CD4-positive, alpha-beta T cell treated with Interleukin-2 at 100 ng/mL for 4 hours (primary cell): ENCODE data around the gene SUV39H1.
A peak's percentile ranks its signal among the peaks of the same experiment; 100 is the strongest.

Experiments used
- DNase-seq: peaks from one replicate; pipeline ENCODE4 v3.0.0-alpha.2; 2020; ENCODE audit warnings: low spot score

SUV39H1 gene

DNA sequence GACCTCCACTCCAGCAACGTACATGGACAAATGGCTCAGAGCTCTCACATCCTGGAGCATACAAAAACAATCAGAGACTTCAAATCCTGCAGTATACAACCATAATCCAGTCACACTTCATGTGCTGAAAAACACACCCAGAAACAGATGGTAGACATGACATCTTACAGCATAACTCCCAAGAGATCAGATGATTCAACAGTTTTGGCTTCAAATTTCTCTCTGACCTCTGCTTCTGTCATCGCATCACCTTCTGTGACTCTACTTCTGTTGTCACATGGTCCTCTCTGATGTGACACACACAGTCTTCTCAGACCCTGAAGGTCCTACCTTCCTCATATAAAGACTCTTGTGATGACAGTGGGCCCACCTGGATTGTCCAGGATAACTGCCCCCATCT lies 18.5 kb downstream of the SUV39H1 start:
- DNase-seq: peak; percentile 32

GRCh38 chrX:48715876-48716502 lies 19.5 kb downstream of the SUV39H1 start:
- peak; percentile 35 for DNase-seq

DNA sequence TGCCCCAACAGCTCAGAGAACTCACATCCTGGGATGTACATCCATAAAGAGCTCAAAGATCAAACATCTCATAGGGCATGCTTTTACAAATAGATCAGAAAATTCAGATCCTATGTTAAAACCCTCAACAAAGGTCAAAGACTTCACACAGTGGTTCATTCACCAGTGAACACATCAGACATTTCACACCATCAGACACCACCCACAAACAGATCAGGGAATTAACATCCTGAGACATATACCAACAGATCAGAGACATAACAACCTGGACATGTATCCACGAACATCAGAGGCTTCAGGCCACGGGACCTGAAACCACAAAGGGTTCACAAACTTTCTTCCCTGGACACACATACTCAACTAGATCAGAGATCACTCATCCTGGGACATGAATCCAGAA lies 23.4 kb downstream of the SUV39H1 start:
- DNase-seq: no peak

- DNase-seq: peak; percentile 33
These were observed 24.2 kb downstream of the SUV39H1 start for GRCh38 chrX:48720577-48721250.

GRCh38 chrX:48721916-48722315 lies 25.4 kb downstream of the SUV39H1 start:
- no peak for DNase-seq

- DNase-seq: no peak
These were observed 30.1 kb downstream of the SUV39H1 start for GRCh38 chrX:48726596-48726995.

DNA sequence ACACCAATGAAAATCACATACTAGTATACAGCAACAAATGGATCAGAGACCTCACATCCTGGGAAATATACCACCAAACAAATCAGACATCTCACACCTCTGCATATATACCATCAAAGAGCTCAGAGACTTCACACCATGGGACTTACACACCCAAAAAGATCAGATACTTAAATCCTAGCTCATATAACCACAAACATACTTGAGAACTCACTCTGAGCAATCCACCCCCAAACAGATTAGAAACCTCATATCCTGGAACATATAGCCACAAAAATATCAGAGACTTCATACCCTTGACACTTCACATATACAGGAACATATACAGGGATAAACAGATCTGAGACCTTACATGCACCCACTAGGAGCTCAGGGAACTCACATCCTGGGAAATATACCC lies 32.1 kb downstream of the SUV39H1 start:
- DNase-seq: no peak

- no peak for DNase-seq
These were observed 39.8 kb downstream of the SUV39H1 start for GRCh38 chrX:48736303-48736702.

- DNase-seq: no peak
These were observed 40.3 kb downstream of the SUV39H1 start for GRCh38 chrX:48736878-48737212.

GRCh38 chrX:48737213-48737938 lies 40.8 kb downstream of the SUV39H1 start:
- DNase-seq: peak; percentile 94

GRCh38 chrX:48737940-48738339 lies 41.4 kb downstream of the SUV39H1 start:
- DNase-seq: no peak

- no peak for DNase-seq
These were observed 45.3 kb downstream of the SUV39H1 start for GRCh38 chrX:48741834-48742233.

- no peak for DNase-seq
These were observed 48.7 kb downstream of the SUV39H1 start for GRCh38 chrX:48745222-48745621.

GRCh38 chrX:48747415-48748016 lies 51.0 kb downstream of the SUV39H1 start:
- no peak for DNase-seq

DNA sequence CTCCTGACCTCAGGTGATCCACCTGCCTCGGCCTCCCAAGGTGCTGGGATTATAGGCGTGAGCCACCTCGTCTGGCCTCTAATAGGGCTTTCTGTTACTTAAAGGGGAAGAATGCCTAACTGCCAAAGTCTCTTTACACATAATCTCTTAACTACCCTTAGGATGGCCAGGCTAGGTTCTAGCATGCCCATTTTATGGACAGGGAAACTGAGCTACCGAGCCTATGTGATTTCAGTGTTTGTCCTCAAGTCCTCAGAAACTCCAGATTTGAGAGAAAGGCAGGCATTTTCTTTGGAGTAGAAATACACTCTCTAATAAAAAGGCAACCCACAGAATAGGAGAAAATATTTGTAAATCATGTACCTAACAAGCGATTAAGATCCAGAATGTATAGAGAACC lies 52.6 kb downstream of the SUV39H1 start:
- DNase-seq: no peak

GRCh38 chrX:48751343-48751742 lies 54.8 kb downstream of the SUV39H1 start:
- no peak for DNase-seq

DNA sequence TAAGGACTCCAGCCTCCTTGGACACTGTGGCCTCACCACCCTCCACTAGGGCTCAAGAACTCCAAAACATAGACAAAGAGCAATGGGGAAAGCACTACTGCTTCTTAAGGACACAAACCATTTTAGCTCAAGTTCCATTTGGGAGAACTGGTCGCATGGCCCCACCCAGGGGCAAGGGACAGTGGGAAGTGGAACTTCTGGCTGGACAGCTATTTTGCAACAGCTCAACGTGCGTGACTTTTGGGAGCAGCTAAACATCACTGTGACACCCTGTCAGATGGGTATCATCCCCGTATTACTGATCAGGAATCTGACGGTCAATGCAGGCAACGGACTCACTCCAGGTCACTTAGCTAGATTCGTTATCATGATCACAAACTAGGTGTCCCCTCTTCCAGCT lies 56.0 kb downstream of the SUV39H1 start:
- DNase-seq: no peak

- no peak for DNase-seq
These were observed 57.2 kb downstream of the SUV39H1 start for GRCh38 chrX:48753708-48754228.

- DNase-seq: no peak
These were observed 57.7 kb downstream of the SUV39H1 start for GRCh38 chrX:48754238-48754637.
